PFSK-1 (cell line): ENCODE measurements around the gene SOWAHC.

Experiments
- FOXP2 ChIP-seq: optimal IDR thresholded peaks from 2 replicates; pipeline ENCODE3; 2011; ENCODE audit warnings: borderline replicate concordance, control low read depth, inconsistent platforms; ENCODE audit not compliant: insufficient read depth; ENCODE audit errors: extremely low read length, extremely low read depth
- POLR2AphosphoS5 ChIP-seq: IDR thresholded peaks from 2 replicates; pipeline ENCODE4 v1.6.1; 2012; ENCODE audit warnings: low read depth, mild to moderate bottlenecking, control low read depth, low read length, moderate library complexity
- SIN3A ChIP-seq: IDR thresholded peaks from 2 replicates; pipeline ENCODE4 v1.6.1; 2012; ENCODE audit warnings: mild to moderate bottlenecking, low read length, moderate library complexity, borderline replicate concordance; ENCODE audit not compliant: insufficient read depth
- TAF1 ChIP-seq: IDR thresholded peaks from 2 replicates; pipeline ENCODE4 v1.6.1; 2012; ENCODE audit warnings: low read length, control low read depth, borderline replicate concordance; ENCODE audit not compliant: insufficient read depth
- TF ChIP-seq, protein P1 (sequence below), 2 experiments: IDR thresholded peaks; 2 replicates each; pipeline versions ENCODE4 v1.6.1 to v1.8.0; 2011 to 2012; ENCODE audit warnings: low read depth in 2 of 2, low read length in 2 of 2, control low read depth in 1 of 2, inconsistent platforms in 1 of 2, mild to moderate bottlenecking in 1 of 2, moderate library complexity in 1 of 2; ENCODE audit not compliant: insufficient read depth in 1 of 2

SOWAHC gene

DNA sequence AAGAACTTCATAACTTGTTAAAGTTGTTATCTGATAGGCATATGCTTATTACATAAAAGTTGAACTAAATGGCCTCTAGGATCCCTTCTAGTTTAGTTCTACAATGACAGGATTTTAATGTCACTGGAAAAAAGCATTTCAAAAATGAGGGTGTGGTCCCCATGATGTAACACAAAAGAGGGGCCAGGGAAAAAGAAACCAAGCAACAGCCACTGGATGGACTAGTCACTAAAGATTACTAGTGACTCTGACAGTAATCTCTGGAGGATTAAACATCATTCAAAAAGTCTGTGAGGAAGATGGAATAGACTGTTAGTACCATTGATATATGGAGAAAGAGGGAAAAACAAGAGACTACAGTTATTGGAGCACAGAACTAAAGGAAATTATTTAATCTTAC is 23.0 kb upstream of the SOWAHC start:
- TF ChIP-seq TAF1, result no peak
- TF ChIP-seq SIN3A, result no peak
- no peak for TF ChIP-seq POLR2AphosphoS5
- no peak for TF ChIP-seq FOXP2
- TF ChIP-seq, protein P1, sequence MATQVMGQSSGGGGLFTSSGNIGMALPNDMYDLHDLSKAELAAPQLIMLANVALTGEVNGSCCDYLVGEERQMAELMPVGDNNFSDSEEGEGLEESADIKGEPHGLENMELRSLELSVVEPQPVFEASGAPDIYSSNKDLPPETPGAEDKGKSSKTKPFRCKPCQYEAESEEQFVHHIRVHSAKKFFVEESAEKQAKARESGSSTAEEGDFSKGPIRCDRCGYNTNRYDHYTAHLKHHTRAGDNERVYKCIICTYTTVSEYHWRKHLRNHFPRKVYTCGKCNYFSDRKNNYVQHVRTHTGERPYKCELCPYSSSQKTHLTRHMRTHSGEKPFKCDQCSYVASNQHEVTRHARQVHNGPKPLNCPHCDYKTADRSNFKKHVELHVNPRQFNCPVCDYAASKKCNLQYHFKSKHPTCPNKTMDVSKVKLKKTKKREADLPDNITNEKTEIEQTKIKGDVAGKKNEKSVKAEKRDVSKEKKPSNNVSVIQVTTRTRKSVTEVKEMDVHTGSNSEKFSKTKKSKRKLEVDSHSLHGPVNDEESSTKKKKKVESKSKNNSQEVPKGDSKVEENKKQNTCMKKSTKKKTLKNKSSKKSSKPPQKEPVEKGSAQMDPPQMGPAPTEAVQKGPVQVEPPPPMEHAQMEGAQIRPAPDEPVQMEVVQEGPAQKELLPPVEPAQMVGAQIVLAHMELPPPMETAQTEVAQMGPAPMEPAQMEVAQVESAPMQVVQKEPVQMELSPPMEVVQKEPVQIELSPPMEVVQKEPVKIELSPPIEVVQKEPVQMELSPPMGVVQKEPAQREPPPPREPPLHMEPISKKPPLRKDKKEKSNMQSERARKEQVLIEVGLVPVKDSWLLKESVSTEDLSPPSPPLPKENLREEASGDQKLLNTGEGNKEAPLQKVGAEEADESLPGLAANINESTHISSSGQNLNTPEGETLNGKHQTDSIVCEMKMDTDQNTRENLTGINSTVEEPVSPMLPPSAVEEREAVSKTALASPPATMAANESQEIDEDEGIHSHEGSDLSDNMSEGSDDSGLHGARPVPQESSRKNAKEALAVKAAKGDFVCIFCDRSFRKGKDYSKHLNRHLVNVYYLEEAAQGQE (IDR thresholded peaks at IDR 0.05; ENCODE audit: insufficient read depth in 1 of 2, low read depth in 2 of 2, low read length in 2 of 2), result no peak

DNA sequence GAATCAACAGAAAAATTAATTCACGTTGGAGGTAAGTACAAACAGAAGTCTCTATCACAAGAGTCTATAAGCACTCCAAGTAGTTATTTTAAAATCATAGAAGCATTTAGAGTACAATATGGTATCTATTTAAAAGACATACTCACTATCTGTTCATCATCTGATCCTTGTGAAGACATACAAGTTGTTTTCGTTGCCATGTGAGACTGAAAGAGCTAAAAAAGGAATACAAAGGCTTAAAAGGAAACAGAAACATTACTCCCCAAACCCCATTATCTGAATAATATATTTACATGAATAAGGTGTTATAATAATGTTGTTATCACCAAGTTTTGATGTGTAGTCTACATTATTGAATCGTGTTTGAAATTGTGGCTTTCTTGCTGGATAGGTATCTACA is 21.3 kb upstream of the SOWAHC start:
- no peak for TF ChIP-seq TAF1
- TF ChIP-seq SIN3A, result no peak
- no peak for TF ChIP-seq POLR2AphosphoS5
- TF ChIP-seq, protein P1 (IDR thresholded peaks at IDR 0.05; ENCODE audit: insufficient read depth in 1 of 2, low read depth in 2 of 2, low read length in 2 of 2), result no peak
- no peak for TF ChIP-seq FOXP2

DNA sequence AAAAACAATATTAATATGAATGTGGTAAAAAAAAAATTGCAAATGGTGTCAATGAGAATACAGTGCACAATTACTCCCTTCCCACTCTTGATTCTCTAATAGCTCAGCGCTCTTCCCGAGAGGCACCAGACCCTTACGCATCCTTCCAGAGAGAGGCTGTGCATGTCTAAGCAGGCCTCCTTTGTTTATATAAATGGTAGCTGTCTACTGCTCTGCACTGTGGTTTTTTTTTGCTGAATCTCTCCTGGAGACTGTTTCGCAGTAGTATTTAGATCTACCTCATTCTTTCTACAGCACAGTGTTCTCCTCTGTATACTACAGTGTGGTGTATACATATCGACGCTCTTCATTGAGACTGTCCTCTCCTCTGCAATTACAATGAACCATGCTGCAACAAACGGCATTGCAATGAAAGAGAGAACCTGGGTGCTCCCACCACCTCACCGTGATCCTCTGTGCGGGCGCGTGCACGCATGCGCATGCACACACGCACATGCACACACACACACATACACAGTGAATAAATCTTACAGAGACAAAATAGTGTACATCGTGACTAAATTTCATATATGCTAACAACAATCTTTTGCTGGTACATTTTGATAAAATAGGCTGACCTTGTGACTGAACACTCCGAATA is 19.8 kb upstream of the SOWAHC start:
- TF ChIP-seq POLR2AphosphoS5 (no peak), SIN3A (no peak), TAF1 (no peak), FOXP2 (no peak)
- TF ChIP-seq, protein P1 (IDR thresholded peaks at IDR 0.05; ENCODE audit: insufficient read depth in 1 of 2, low read depth in 2 of 2, low read length in 2 of 2), result no peak

DNA sequence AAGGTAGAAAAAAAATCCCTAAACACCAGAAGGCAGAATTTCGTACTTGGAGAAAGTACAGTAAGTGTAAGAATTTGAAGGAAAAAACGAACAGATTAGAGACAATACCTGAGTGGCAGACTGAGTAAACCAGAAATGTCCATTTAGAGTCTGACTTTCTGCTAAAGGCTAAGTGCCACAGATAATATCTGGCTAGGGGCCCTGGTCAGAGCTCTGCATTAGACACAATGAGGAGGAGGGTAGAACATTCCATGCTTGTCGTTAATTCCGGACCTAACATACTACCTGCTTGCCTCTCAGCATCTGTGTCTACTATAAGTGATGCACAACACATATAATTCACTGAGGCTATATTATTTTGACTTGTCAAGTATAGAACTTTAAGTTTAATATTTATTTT is 18.5 kb upstream of the SOWAHC start:
- TF ChIP-seq TAF1 (no peak), SIN3A (no peak), FOXP2 (no peak), POLR2AphosphoS5 (no peak)
- TF ChIP-seq, protein P1 (IDR thresholded peaks at IDR 0.05; ENCODE audit: insufficient read depth in 1 of 2, low read depth in 2 of 2, low read length in 2 of 2), result no peak

DNA sequence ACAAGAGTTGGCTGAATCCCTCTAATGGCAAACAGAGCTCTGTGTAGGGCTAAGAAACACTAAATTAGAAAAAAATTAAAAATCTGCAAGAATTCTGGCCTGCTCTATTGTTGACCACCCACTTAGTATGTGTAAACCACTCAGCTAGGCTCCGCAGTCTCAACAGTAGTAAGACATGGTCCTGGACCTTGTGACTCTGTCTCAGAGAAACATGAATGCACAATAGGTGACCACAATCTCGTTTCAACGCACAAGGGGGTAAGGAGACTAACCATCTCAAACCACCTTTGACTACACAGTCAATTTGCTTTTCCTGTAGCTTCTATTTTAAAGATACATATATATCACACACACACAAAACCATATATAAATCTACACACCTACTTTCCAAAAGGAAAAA is 16.9 kb upstream of the SOWAHC start:
- TF ChIP-seq TAF1 (no peak), POLR2AphosphoS5 (no peak), FOXP2 (no peak), SIN3A (no peak)
- TF ChIP-seq, protein P1 (IDR thresholded peaks at IDR 0.05; ENCODE audit: insufficient read depth in 1 of 2, low read depth in 2 of 2, low read length in 2 of 2), result no peak
